OCI-LY1 (cell line): ENCODE measurements around the gene RABGAP1L.

Experiments
- CTCF ChIP-seq: fragments of 200-600 bp; sonication (generic), shearing (Covaris generic); IDR thresholded peaks from 2 replicates; pipeline ENCODE4 v1.5.1; 2017; ENCODE audit warnings: mild to moderate bottlenecking, antibody characterized with exemption, low read length, moderate library complexity, mixed read lengths
- EZH2 ChIP-seq: fragments of 200-600 bp; sonication (generic), shearing (Covaris generic); IDR thresholded peaks from 2 replicates; pipeline ENCODE4 v1.8.0; 2017; ENCODE audit warnings: borderline replicate concordance, mixed run types, mild to moderate bottlenecking, antibody characterized with exemption, low read length, moderate library complexity, mixed read lengths

- TF ChIP-seq CTCF (no peak), EZH2 (no peak)
Measured at GRCh38 chr1:174337000-174337681, 177.8 kb downstream of the RABGAP1L start.
